ENCODE measurements around the gene PDIA2.
"Not testable (repeated sequence)": the region's sequence is repeated elsewhere in the genome, so short reads cannot be mapped to it uniquely, and the experiment has no call there.

Gene PDIA2

DNA sequence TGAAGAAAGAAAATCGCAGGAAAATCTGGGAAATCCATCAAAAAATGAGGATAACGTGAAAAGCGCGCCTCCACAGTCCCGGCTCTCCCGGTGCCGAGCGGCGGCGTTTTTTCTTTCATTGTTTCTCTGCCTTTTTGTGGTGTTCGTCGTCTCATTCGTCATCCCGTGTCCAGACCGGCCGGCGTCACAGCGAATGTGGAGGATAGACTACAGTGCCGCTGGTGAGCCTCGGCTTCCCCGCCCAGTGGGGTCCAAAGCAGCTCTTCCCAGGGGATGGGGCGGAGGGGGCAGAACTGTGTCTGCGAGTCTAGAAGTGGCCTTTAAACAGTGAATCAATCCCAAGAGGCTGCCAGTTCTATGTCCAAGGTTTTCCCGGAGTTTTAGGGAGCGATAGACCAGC lies 28.5 kb upstream of the PDIA2 start:
- H3K4me1 ChIP-seq (ENCODE audit: control insufficient read depth, low read depth, low read length) = no peaks in the 10 kb centered on the region
- H3K27ac ChIP-seq (ENCODE audit: low read depth, low read length) = no peak overlapping the region
- H2BK15ac ChIP-seq (replicated peaks; ENCODE audit: low read depth) = no peak overlapping the region
- no peak overlapping the region for H3K4me3 ChIP-seq (ENCODE audit: low read length)
- DNase-seq = no peak
- no peak overlapping the region for H4K5ac ChIP-seq (ENCODE audit: low read length)
- no peaks in the 10 kb centered on the region for H3K79me2 ChIP-seq (ENCODE audit: control insufficient read depth, insufficient read depth, low read length)
- no peak overlapping the region for H2AK5ac ChIP-seq (ENCODE audit: low read length)
- H4K8ac ChIP-seq (ENCODE audit: low read depth, low read length) = no peak overlapping the region
- peaks cover 3% of the 10 kb centered on the region for H3K36me3 ChIP-seq (ENCODE audit: control insufficient read depth, insufficient read depth, low read length)
- H3K79me1 ChIP-seq (ENCODE audit: low read length) = no peaks in the 10 kb centered on the region
- no peak overlapping the region for H3K23ac ChIP-seq (ENCODE audit: low read length)
- WGBS (ENCODE audit: extremely low coverage, insufficient coverage, low lambda C conversion rate) = no CpG with 5 or more reads among the region's 25 CpGs
- no peak overlapping the region for H3K56ac ChIP-seq (ENCODE audit: low read length)
- H3K27me3 ChIP-seq (ENCODE audit: insufficient read depth, low read length, poor library complexity) = no peaks in the 10 kb centered on the region
- H2BK5ac ChIP-seq (ENCODE audit: low read length) = no peak overlapping the region
- H2BK120ac ChIP-seq (ENCODE audit: low read depth, low read length) = no peak overlapping the region
- no peak overlapping the region for H3K4me2 ChIP-seq (ENCODE audit: low read length)
- H3K18ac ChIP-seq (ENCODE audit: low read length) = no peak overlapping the region
- no peak overlapping the region for H3K9ac ChIP-seq (ENCODE audit: low read length)
- no peak overlapping the region for H3K4ac ChIP-seq (ENCODE audit: low read depth, low read length)

DNA sequence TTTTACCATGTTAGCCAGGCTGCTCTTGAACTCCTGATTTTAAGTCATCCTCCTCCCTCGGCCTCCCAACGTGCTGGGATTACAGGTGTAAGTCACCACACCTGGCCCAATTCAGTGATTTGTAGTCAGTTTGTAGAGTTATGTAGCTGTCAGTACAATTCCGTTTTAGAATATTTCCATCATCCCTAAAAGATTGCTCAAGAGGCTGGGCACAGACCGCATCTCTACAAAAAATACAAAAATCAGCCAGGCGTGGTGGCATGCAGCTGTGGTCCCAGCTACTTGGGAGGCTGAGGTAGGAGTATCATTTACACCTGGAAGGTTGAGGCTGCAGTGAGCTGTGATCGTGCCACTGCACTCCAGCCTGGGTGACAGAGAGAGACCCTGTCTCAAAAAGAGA lies 27.8 kb upstream of the PDIA2 start:
- no peak overlapping the region for H2BK120ac ChIP-seq (ENCODE audit: low read depth, low read length)
- no peaks in the 10 kb centered on the region for H3K27me3 ChIP-seq (ENCODE audit: insufficient read depth, low read length, poor library complexity)
- H4K5ac ChIP-seq (ENCODE audit: low read length) = no peak overlapping the region
- H3K27ac ChIP-seq (ENCODE audit: low read depth, low read length) = no peak overlapping the region
- H3K36me3 ChIP-seq (ENCODE audit: control insufficient read depth, insufficient read depth, low read length) = peaks cover 5% of the 10 kb centered on the region
- no CpG with 5 or more reads among the region's 6 CpGs for WGBS (ENCODE audit: extremely low coverage, insufficient coverage, low lambda C conversion rate)
- H3K18ac ChIP-seq (ENCODE audit: low read length) = no peak overlapping the region
- H2AK5ac ChIP-seq (ENCODE audit: low read length) = no peak overlapping the region
- DNase-seq = no peak
- H4K8ac ChIP-seq (ENCODE audit: low read depth, low read length) = no peak overlapping the region
- H3K79me1 ChIP-seq (ENCODE audit: low read length) = no peaks in the 10 kb centered on the region
- H3K4me1 ChIP-seq (ENCODE audit: control insufficient read depth, low read depth, low read length) = no peaks in the 10 kb centered on the region
- no peak overlapping the region for H3K23ac ChIP-seq (ENCODE audit: low read length)
- no peak overlapping the region for H3K4ac ChIP-seq (ENCODE audit: low read depth, low read length)
- no peak overlapping the region for H3K4me3 ChIP-seq (ENCODE audit: low read length)
- no peak overlapping the region for H2BK15ac ChIP-seq (replicated peaks; ENCODE audit: low read depth)
- H3K9ac ChIP-seq (ENCODE audit: low read length) = no peak overlapping the region
- no peak overlapping the region for H2BK5ac ChIP-seq (ENCODE audit: low read length)
- H3K4me2 ChIP-seq (ENCODE audit: low read length) = no peak overlapping the region
- no peaks in the 10 kb centered on the region for H3K79me2 ChIP-seq (ENCODE audit: control insufficient read depth, insufficient read depth, low read length)
- H3K56ac ChIP-seq (ENCODE audit: low read length) = no peak overlapping the region

- not testable (repeated sequence) for H2BK5ac ChIP-seq (ENCODE audit: low read length); H3K4me3 ChIP-seq (ENCODE audit: low read length); H3K56ac ChIP-seq (ENCODE audit: low read length); H3K79me2 ChIP-seq (ENCODE audit: control insufficient read depth, insufficient read depth, low read length); H3K18ac ChIP-seq (ENCODE audit: low read length); H3K4ac ChIP-seq (ENCODE audit: low read depth, low read length); H3K23ac ChIP-seq (ENCODE audit: low read length); H3K36me3 ChIP-seq (ENCODE audit: control insufficient read depth, insufficient read depth, low read length); H3K79me1 ChIP-seq (ENCODE audit: low read length); H2AK5ac ChIP-seq (ENCODE audit: low read length); H2BK15ac ChIP-seq (replicated peaks; ENCODE audit: low read depth); H3K4me1 ChIP-seq (ENCODE audit: control insufficient read depth, low read depth, low read length); H2BK120ac ChIP-seq (ENCODE audit: low read depth, low read length); H3K9ac ChIP-seq (ENCODE audit: low read length); H4K5ac ChIP-seq (ENCODE audit: low read length); H4K8ac ChIP-seq (ENCODE audit: low read depth, low read length); H3K4me2 ChIP-seq (ENCODE audit: low read length); H3K27me3 ChIP-seq (ENCODE audit: insufficient read depth, low read length, poor library complexity); H3K27ac ChIP-seq (ENCODE audit: low read depth, low read length); DNase-seq
- no CpG with 5 or more reads among the region's 13 CpGs for whole genome bisulfite sequencing (ENCODE audit: extremely low coverage, insufficient coverage, low lambda C conversion rate)
Observed at GRCh38 chr16:258091-258490, 24.9 kb upstream of the PDIA2 start.

GRCh38 chr16:259226-259625 lies 23.7 kb upstream of the PDIA2 start:
- H2BK15ac ChIP-seq (replicated peaks; ENCODE audit: low read depth) = no peak overlapping the region
- peaks cover 5% of the 10 kb centered on the region for H3K36me3 ChIP-seq (ENCODE audit: control insufficient read depth, insufficient read depth, low read length)
- H2BK120ac ChIP-seq (ENCODE audit: low read depth, low read length) = no peak overlapping the region
- no peak overlapping the region for H3K4me3 ChIP-seq (ENCODE audit: low read length)
- no peaks in the 10 kb centered on the region for H3K79me1 ChIP-seq (ENCODE audit: low read length)
- no peaks in the 10 kb centered on the region for H3K79me2 ChIP-seq (ENCODE audit: control insufficient read depth, insufficient read depth, low read length)
- H3K23ac ChIP-seq (ENCODE audit: low read length) = no peak overlapping the region
- H4K5ac ChIP-seq (ENCODE audit: low read length) = no peak overlapping the region
- H3K4me2 ChIP-seq (ENCODE audit: low read length) = no peak overlapping the region
- H3K27ac ChIP-seq (ENCODE audit: low read depth, low read length) = no peak overlapping the region
- no peak overlapping the region for H2BK5ac ChIP-seq (ENCODE audit: low read length)
- H3K56ac ChIP-seq (ENCODE audit: low read length) = no peak overlapping the region
- H4K8ac ChIP-seq (ENCODE audit: low read depth, low read length) = no peak overlapping the region
- no peak overlapping the region for H3K9ac ChIP-seq (ENCODE audit: low read length)
- H3K27me3 ChIP-seq (ENCODE audit: insufficient read depth, low read length, poor library complexity) = no peaks in the 10 kb centered on the region
- H2AK5ac ChIP-seq (ENCODE audit: low read length) = no peak overlapping the region
- H3K18ac ChIP-seq (ENCODE audit: low read length) = no peak overlapping the region
- H3K4me1 ChIP-seq (ENCODE audit: control insufficient read depth, low read depth, low read length) = no peaks in the 10 kb centered on the region
- no peak for DNase-seq
- H3K4ac ChIP-seq (ENCODE audit: low read depth, low read length) = no peak overlapping the region
- no CpG with 5 or more reads among the region's 10 CpGs for WGBS (ENCODE audit: extremely low coverage, insufficient coverage, low lambda C conversion rate)

DNA sequence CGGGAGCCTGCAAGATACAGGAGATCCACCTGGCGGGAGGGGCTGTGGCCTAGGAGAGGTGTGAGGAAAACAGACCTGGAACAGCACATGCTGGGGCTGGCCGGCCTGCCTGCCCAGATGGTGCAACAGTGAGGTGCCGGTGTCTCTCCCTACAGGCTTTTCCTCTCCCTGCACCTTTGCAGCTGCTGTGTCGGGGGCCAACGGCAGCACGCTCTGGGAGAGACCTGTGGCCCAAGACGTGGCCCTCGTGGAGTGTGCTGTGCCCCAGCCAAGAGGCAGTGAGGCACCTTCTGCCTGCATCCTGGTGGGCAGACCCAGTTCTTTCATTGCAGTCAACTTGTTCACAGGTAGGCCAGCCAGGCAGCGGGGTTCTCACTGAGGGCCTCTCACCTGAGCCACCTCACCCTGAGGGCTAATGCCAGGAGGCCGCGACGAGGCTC lies 23.1 kb upstream of the PDIA2 start:
- no CpG with 5 or more reads among the region's 13 CpGs for WGBS (ENCODE audit: extremely low coverage, insufficient coverage, low lambda C conversion rate)
- peaks cover 5% of the 10 kb centered on the region for H3K36me3 ChIP-seq (ENCODE audit: control insufficient read depth, insufficient read depth, low read length)

GRCh38 chr16:260326-260725 lies 22.6 kb upstream of the PDIA2 start:
- no peak overlapping the region for H3K4me3 ChIP-seq (ENCODE audit: low read length)
- no peak overlapping the region for H3K23ac ChIP-seq (ENCODE audit: low read length)
- H3K27me3 ChIP-seq (ENCODE audit: insufficient read depth, low read length, poor library complexity) = no peaks in the 10 kb centered on the region
- no peak overlapping the region for H3K56ac ChIP-seq (ENCODE audit: low read length)
- no peak overlapping the region for H4K5ac ChIP-seq (ENCODE audit: low read length)
- H2BK5ac ChIP-seq (ENCODE audit: low read length) = no peak overlapping the region
- H3K4ac ChIP-seq (ENCODE audit: low read depth, low read length) = no peak overlapping the region
- no peak overlapping the region for H3K9ac ChIP-seq (ENCODE audit: low read length)
- H4K8ac ChIP-seq (ENCODE audit: low read depth, low read length) = no peak overlapping the region
- no peak overlapping the region for H2AK5ac ChIP-seq (ENCODE audit: low read length)
- WGBS (ENCODE audit: extremely low coverage, insufficient coverage, low lambda C conversion rate) = no CpG with 5 or more reads among the region's 19 CpGs
- H3K79me1 ChIP-seq (ENCODE audit: low read length) = no peaks in the 10 kb centered on the region
- no peaks in the 10 kb centered on the region for H3K79me2 ChIP-seq (ENCODE audit: control insufficient read depth, insufficient read depth, low read length)
- no peak for DNase-seq
- no peak overlapping the region for H3K27ac ChIP-seq (ENCODE audit: low read depth, low read length)
- H3K4me2 ChIP-seq (ENCODE audit: low read length) = no peak overlapping the region
- no peak overlapping the region for H2BK15ac ChIP-seq (replicated peaks; ENCODE audit: low read depth)
- no peaks in the 10 kb centered on the region for H3K4me1 ChIP-seq (ENCODE audit: control insufficient read depth, low read depth, low read length)
- H3K18ac ChIP-seq (ENCODE audit: low read length) = no peak overlapping the region
- H3K36me3 ChIP-seq (ENCODE audit: control insufficient read depth, insufficient read depth, low read length) = peaks cover 5% of the 10 kb centered on the region
- no peak overlapping the region for H2BK120ac ChIP-seq (ENCODE audit: low read depth, low read length)

More for the DNA sequence above, 23.1 kb upstream of the PDIA2 start:
- no peaks in the 10 kb centered on the region for H3K27me3 ChIP-seq (ENCODE audit: insufficient read depth, low read length, poor library complexity)
- no peak overlapping the region for H3K18ac ChIP-seq (ENCODE audit: low read length)
- H2BK5ac ChIP-seq (ENCODE audit: low read length) = no peak overlapping the region
- no peak overlapping the region for H3K9ac ChIP-seq (ENCODE audit: low read length)
- no peaks in the 10 kb centered on the region for H3K79me2 ChIP-seq (ENCODE audit: control insufficient read depth, insufficient read depth, low read length)
- no peaks in the 10 kb centered on the region for H3K79me1 ChIP-seq (ENCODE audit: low read length)
- no peak for DNase-seq
- H3K4me3 ChIP-seq (ENCODE audit: low read length) = no peak overlapping the region
- no peak overlapping the region for H3K4ac ChIP-seq (ENCODE audit: low read depth, low read length)
- no peak overlapping the region for H3K23ac ChIP-seq (ENCODE audit: low read length)
- H3K27ac ChIP-seq (ENCODE audit: low read depth, low read length) = no peak overlapping the region
- no peak overlapping the region for H2BK120ac ChIP-seq (ENCODE audit: low read depth, low read length)
- no peak overlapping the region for H2AK5ac ChIP-seq (ENCODE audit: low read length)
- no peaks in the 10 kb centered on the region for H3K4me1 ChIP-seq (ENCODE audit: control insufficient read depth, low read depth, low read length)
- no peak overlapping the region for H3K56ac ChIP-seq (ENCODE audit: low read length)
- no peak overlapping the region for H2BK15ac ChIP-seq (replicated peaks; ENCODE audit: low read depth)
- H4K5ac ChIP-seq (ENCODE audit: low read length) = no peak overlapping the region
- H4K8ac ChIP-seq (ENCODE audit: low read depth, low read length) = no peak overlapping the region
- no peak overlapping the region for H3K4me2 ChIP-seq (ENCODE audit: low read length)
